MV-4-11 (cell line): ENCODE measurements around the gene MICAL2.

Experiments
- DNase-seq: peaks from one replicate; lab custom pipeline; 2025; lab: John Stamatoyannopoulos, UW

The MICAL2 gene

DNA sequence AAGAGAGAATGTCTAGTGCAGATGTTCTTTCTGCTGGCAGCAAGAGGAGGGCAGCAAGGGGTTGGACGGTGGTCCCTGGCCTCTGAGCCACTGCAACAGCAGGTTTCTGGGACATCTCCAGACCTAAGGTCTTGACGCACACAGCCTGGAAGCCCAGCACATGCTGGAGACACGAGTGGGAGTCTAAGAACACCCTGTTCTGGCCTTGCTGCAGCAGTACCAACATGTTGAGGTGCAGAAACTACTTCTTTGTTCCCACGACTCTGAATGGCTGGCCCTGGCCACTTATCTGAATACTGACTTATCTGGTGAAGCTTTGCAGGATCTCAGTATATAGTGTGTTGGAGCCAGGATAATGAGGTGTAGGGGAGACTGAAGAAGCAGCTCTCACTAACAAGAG, 6.8 kb downstream of the MICAL2 start:
- no peak for DNase-seq

DNA sequence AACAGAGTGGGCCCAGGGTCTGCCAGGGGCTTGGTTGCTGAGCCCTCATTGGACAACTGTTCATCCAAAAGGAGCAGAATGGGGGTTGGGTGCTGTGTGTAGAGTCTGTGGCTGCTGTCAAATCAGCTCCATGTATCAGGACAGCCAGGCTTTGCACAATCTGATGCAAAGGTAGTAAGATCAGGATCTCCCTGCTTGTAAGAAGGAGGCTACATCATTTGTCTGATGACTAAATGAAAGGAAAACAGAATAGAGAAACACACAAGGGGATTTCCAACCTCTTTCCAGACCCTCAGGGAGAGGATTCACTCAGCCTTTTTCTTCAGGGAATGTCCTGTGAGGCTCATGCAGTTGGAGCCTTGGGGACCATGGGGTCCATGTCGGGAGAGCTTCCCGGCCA, 7.2 kb downstream of the MICAL2 start:
- no peak for DNase-seq

DNA sequence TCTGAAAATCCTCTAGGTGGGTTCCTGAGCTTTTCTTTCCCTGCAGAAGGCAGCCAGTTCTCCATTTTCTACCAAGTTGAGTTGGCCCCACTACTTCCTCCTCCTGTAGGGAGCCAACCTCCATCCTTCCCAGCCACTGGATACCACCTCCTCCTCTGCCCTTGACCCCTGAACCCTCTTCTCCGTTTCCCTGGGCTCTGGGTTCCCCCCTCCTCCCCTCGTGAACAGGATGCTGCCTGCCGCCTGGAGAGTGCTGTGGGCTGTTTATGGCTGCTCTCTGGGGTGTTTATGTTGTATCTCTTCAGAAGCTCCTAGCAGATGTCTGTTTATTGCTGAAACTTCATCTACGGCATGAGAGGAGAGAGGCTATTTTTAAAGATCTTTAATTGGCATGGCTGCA, 8.6 kb downstream of the MICAL2 start:
- DNase-seq, result peak; percentile 62

DNA sequence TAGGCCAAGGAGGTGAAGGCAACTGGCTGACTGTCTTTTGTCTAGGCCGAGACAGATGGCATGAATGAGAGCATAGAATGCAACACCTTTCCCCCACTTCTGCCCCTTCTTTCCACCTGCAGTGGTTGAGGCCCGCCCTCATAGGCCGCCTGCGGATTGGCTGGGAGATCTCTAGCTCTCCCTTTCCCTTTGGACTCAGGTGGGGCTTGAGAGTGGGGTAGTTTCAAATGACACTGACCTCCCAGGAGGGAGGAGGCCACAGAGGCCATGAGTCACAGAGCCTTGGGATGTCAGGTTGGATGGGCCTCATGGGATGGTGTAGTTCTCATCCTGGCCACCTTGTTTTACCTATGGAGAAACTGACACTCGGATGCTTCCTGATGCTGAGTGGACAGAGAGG, 9.1 kb downstream of the MICAL2 start:
- DNase-seq, result no peak

DNA sequence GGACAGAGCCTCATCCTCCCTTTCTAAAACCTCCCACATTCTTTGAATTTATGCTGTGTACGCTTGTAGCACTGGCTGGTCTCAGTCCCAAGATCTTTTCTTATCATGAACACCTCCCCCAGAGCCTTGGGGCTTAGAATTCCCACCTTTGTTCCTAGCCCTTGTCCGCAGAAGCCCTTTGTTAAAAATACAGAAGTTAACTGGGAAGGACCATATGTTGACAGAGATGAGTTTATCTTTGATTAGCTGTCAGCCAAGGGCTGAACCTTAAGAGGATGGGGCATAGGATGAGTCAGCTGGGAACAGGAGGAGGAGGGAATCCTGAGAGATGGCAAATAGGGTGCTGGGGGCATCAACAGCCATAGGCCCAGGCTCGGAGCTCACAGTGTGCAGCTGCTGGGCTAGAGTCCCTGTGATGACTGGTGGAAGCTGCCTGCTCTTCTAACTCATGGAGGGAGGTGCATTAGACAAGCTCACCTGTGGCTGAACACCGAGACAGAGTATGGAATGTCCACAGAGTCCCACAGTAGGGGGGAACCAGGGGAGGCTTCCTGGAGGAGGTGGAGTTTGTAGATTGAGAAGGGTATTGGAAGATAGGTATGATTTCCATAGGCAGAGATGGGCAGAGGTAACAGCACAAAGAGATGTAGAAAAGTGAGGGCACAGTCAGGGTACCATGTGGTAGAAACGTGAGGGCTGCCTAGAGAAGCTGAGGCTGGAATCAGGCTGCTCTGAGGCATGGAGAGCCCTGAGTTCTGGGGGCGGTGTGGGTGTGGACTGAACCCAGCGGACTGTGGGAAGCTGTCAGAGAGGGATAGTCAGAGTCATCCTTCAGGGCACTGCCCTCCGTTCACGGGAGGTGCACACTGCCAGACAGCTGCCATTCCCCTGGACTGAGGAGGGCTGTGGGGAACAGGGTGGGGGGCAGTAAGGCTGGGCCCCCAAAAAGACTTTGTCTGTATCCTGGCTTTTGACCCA, 9.9 kb downstream of the MICAL2 start:
- DNase-seq, result no peak

DNA sequence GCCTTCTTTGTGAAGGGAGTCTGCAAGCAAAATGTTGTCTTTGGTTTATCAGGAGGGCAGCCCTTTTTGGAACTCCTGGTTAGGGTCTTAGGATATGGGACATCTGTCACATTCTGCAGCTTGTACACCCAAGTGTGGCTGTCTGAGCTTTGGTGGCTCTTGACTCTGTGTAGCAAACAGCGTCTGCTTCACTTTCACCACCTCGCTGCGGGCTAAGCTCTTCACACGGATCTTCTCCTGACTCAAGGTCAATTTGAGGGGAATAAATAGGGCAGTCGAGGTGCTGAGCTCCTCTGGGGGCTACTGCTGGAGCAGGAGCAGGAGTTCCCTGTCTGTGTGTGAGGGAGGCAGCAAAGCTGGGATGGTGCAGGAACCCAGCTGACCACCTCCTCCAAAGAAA, 10.6 kb downstream of the MICAL2 start:
- no peak for DNase-seq

DNA sequence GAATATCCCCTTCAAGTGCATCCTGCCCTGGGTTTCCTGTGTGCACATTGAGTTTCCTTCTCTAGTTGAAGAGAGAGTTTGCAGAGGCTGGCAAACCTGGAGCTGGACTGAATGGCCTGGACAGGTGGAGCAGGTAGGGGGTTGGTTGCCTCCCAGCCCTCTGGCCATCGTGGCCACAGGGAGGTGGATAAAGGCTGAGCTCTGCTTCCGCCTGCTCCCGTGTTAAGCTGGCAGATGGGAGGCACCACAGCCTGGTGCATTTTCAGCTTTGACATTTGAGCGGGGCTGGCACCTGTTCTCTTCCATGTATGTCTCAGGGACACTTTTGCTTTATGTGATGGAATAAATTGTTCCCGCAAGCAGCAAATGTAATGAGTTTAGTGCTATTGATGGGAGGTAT, 11.1 kb downstream of the MICAL2 start:
- no peak for DNase-seq

DNA sequence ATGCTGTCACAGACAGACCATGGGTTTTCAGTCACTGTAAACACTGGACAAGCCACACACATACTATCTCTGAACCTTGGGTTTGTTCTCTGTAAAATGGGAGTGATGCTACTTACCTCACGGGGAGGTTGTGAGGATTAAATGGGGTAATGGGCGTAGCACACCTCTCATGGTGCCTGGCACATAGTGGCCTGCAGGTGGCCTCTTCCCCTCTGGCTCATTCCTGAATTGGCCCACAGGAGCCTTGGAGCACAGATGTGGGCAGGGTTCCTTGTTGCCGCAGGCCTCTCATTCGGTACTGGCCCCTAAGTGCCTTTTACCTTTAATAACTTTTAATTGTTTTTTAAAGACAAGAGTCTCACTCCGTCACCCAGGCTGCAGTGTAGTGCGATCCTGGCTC, 11.7 kb downstream of the MICAL2 start:
- DNase-seq, result no peak

DNA sequence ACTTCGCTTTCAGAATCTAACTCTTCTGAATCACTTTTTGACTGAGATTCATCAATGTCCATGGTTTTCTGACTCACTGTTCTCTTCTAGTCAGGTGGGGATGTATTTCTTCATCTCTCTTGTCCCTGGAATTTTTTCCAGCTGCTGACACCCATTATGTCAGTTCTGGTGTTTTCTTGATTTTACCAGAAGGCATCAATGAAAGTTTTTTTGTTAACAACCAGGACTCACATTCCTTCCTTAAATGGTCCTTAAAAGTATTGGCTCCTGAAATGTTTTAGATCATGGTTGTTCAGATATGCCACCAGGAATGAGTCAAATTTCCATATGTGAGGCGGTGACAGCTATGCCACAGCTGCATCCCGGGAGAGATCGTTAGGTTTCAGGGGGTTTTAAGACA, 12.9 kb downstream of the MICAL2 start:
- DNase-seq, result no peak

DNA sequence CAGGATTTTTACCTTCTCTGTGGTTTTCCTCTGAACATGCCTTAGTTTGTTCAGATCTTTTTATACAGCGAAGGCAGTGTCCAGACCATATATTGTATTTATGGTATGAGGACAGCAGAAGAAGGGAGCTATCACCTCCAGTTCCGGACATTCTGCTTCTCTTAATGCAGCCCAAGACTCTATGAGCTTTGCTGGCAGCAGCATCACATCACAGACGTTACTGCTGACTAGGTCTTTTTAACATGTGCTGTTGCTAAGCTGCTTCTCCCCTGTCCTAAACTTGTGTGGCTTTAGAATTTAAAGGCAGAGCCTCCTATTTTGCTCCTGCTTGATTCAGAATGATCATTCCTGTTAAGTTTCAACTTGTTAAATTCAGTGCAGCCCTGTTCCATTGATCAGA, 13.4 kb downstream of the MICAL2 start:
- DNase-seq, result peak; percentile 14

DNA sequence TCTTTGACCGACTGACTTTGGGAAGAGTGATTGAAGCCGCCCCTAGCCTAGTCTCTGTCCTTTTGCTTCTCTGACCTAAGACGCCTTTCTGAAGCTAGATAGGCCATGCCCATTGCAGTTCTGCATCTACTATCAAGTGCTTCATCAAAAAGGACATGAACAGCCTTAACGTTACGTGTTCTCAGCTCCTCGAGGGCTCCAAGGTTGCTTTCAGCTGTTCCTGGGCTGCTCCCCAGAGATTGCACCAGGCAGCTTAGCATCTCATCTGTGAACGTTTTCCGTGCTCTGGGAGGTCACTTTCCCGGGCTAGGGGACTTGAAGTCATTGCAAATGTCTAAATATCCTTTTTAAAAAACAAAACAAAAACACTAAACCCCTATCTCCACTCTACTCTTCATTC, 13.9 kb downstream of the MICAL2 start:
- DNase-seq, result no peak

DNA sequence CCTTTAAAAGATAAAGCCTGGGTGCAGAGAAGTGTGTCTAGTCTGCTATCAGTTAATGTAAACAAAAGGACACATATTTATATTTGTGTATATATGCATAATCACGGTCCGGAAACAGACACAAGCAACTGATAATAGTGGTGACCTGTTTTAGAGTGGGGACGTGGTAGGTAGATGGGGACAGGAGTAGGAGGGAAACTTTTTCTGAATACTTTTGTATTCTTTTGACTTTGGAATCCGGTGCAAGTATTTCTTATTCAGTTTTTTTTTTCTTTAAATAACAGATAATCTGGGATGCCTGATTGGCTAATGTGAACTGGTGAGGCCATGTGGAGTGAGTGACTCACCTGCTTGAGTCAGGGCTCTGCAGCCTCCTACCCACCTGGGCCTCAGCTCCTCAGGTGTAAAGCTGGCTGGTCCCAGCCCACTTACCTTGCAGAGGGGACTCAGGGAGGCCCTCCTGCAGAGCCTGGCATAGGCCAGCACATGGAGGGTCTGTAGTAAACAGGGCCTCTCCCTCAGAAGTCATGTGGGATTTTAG, 15.3 kb downstream of the MICAL2 start:
- no peak for DNase-seq

DNA sequence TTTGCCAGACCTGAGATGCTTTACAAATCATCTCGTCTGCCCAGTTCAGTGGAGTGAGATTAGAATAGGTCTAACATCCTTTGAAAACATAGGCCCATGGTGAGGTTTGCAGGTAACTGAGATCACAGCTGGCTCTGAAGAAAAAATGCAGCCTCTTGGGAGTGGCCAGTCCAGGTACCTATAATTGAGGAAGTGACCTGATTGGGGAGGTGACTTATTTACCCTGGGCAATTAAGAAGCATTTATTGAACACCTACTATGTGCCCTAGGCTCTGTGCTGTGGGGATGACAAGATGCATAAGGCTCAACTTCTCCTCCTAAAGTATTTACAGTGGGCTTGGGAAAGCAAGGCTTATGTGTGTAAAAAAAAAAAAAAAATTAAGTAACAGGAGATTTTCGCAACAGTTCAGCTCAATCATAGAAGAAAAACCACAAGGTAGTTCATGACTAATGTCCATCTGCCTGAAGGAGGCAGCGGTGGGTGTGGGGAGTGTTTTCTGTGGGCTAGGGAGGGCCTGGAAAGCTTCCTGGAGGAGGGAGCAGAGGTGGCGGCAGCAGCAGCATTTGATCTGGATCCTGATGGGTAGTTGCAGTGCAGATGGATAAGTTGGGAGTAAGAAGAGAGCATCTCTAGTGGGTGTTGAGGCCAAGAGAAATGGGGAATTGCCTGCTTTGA, 16.1 kb downstream of the MICAL2 start:
- peak; percentile 92 for DNase-seq

DNA sequence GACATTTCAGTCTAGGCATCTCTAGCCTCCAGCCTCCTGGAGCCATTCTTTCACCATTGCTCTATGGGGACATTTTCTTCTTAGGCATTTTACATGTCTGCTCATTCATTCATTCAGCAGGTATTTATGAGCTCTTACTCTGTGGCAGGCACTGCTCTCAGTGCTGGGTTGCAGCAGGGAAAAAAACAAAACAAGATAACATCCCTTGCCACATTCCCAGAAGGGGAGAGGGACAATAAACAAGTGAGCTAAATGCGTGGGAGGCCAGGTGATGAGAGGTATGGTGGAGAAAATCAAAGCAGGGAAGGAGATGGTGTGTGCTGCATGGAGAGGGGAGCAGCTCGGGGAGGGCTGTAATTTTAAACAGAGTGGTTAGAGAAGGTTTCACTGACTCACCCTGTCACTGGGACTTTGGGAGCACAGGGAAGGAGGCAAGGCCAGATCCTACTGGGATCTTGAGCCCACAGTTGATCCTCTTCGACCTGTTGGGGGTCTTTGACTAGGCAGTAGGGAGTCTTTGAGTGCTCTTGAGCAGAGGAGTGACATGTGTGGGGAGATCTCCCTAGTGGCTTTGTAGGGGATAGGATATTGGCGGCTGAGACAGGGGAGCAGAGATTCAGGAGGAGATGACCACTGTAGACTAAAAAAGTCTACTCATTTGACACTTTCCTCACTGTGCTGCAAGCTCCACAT, 17.0 kb downstream of the MICAL2 start:
- DNase-seq, result no peak

DNA sequence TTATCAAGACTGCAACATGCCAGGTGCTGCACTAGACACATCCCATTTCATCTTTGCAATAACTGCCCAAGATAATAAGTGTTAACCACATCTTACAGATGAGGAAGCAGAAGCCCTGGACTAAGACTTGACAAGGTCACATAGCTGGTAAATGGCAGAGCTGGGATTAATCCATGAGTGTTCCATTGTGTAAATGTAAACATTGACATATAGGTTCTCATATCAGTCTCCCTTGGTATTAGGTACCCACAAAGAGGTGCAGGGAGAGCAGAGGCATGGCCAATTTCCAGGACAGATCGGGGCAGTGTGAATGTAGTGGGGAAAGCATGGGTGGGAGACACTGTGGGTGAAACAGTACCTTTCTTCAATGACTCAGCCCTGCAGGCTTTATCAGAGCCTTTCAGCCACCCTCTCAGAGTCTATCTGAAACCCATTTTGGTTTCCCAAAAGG, 17.9 kb downstream of the MICAL2 start:
- peak; percentile 83 for DNase-seq

DNA sequence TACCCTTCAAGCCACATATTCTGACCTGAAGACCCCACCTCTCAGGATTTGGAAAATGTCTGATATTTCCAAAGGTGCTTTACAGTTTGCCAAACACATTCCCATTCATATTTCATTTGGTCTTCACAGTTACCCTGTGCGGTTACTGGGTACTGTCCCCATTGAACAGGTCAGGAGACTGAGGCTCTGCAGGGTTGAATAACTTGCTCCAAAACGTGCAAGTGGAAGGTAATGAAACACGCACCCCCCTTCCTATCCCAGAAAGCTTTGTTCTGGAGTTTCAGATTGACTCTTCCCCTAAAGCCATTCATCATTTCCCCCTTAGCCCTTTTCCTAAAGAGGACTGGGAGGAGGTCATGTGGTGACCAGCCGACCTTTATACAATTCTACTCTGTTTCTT, 18.8 kb downstream of the MICAL2 start:
- no peak for DNase-seq

DNA sequence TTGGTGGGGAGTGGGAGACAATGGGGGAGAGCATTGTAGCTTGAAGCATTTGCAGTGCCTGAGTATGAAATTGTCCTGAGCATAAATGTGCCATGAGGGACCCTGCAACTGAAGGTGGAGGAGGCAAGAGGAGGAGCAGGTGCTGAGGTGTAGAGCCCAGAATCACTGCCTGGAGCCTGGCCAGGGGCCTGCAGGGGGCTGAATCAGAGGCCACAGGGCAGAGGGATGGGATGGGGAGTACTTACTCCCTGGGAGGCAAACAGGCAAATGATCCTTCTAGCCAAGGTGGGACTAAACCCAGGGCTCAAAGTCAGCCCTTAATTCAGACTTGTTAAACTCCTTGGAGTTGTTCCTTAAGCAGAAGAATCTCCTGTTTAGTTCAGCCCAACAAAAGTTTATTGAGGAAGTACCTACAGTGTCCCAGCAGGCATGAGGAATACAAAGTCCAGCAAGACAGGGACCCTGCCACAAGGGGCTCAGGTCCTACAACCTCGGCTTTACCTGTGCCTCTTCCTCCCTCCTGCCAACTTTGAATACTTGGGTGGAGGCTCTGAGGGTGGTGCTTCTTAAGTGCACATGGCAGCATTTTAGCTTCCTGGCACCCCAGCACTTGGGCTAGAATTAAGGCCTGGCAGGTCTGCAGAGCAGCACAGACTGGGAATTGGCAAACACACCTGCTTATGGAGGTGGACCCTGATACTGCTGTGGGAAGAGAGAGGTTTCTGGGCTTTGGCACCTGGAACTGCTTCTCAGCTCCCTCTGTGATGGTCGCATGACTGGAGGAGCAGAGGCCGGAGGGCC, 20.0 kb downstream of the MICAL2 start:
- no peak for DNase-seq

DNA sequence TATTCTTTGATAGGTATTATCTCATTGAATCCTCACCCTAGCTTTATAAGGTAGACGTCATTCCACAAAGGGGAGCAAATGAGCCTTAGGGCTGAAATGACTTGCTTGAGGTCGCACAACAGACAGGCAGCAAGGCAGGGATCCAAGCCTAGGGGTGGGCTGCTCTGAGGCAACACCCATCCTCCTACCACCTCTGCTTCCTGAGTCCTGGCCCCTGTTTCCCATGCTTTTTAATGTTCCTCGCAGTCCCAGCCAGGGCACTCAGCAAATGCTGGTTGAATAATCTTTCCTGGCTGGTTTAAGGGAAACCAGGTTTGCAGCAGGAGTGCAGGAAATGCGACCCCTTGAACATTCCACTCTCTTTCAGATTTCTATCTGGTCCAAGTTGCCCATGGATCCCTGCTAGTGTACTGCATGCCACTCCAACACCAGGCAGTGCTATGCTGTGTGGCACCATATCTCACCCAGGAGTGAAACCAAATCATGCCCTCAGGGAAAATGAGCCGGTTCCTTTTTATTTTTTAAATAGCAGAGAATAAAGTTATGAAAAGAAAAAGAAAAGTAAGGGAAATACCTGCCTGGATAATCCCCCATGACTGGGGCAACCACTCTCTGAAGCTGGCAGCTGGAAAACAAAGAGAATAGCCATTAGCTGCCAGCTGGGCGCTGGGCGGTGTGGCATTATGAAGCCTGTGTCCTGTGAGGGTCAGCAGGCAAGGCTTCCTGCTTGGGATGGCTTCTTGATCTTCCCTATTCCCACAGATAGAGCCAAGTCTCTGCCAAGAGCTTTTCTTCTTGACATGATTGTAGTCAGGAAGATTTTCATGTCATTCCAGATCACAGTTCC, 21.8 kb downstream of the MICAL2 start:
- no peak for DNase-seq

DNA sequence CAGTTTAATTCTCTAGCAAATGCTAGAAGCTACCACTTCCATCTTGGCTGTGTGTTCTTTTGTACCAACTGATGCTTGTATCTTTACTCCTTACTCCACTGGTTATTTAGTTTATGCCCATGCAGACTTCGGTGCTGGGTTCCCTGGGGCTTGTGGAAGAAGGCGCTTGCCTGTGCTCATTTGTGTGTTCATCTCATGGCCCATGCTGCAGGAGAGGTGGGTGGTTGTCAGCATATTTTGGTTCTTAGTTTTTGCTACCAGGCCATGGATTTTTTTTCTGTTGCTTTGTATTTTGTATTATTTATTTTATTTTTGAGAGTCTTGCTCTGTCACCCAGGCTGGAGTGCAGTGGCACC, 22.4 kb downstream of the MICAL2 start:
- DNase-seq, result no peak

DNA sequence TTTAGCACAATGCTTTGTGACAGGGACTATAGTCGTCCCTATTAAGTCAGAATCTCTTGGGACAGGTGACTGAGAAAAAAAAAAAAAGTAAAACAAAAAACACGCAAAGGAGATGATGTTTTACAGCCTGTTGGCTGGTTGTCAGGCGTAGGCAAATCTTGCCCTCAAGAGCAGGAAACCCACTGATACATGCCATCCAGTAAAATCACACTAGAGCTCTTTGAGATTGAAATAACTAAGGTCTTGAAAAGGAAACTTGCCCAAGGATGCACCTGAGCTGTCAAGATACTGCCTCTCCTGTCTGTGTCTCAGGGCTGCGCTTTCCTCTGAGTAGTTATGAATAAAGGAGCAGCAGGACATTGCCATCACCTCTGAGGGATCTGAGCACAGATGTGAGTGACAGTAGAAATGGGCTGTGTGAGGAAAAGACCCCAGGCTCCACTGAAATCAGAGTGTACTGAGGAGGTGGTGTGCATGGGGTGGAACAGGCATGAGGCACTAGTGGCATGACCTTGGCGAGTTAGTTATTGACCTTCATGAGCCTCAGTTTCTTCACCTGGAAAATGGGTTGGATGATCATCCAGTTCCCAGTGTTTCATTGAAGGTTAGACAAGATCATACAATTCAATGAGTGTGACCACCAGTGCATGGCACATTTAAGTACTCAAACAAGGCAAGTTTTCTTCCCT, 23.3 kb downstream of the MICAL2 start:
- no peak for DNase-seq
